A549 (cell line): ENCODE data around the gene UGT1A10.

ENCODE experiments used
- EP300 ChIP-seq, 2 experiments: fragments of >200 bp; sonication (Bioruptor Twin); formaldehyde crosslinking; IDR thresholded peaks; 2 replicates in 1 of 2; 3 replicates in 1 of 2; pipeline ENCODE4 v1.6.1; 2016 to 2017
- JUN ChIP-seq, 2 experiments: fragments of >200 bp; sonication (Bioruptor Twin); formaldehyde crosslinking; IDR thresholded peaks; 2 replicates in 1 of 2; 3 replicates in 1 of 2; pipeline ENCODE4 v1.6.1; 2016 to 2017

DNA sequence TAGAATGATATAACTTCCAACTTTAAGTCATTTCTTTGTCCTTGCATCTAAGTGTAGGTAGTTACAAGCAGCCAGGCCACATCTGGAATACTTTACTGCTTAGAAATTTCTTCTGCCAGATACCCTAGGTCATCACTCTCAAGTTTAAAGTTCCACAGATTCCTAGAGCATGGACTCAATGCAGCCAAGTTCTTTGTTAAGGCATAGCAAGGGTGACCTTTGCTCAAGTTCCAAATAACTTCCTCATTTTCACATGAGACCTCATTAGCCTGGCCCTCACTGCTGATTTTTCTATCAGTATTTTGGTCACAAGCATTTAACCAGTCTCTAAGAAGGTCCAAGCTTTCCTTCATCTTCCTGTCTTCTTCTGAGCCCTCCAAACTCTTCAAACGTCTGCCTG lies 27.7 kb downstream of the UGT1A10 start:
- TF ChIP-seq JUN (IDR thresholded peaks at IDR 0.05) = no peak
- TF ChIP-seq EP300 (IDR thresholded peaks at IDR 0.05) = no peak
